WERI-Rb-1 (cell line): ENCODE data around the gene AHI1.

Experiments
- DNase-seq: peaks from one replicate; pipeline ENCODE4 v3.0.0-alpha.2; 2020
- H3K27ac ChIP-seq: fragments of 250-450 bp; sonication (Bioruptor Pico); 2 replicates; pipeline ENCODE4 v1.5.1; 2020; ENCODE audit warnings: mild to moderate bottlenecking, moderate library complexity
- H3K27me3 ChIP-seq: fragments of 250-450 bp; sonication (Bioruptor Pico); 2 replicates; pipeline ENCODE4 v1.5.1; 2021; ENCODE audit warnings: mild to moderate bottlenecking, low read depth, moderate library complexity; ENCODE audit not compliant: insufficient read depth, severe bottlenecking
- H3K36me3 ChIP-seq: fragments of 250-450 bp; sonication (Bioruptor Pico); 2 replicates; pipeline ENCODE4 v1.5.1; 2020; ENCODE audit warnings: mild to moderate bottlenecking, moderate library complexity
- H3K4me3 ChIP-seq: 2 replicates; pipeline ENCODE4 v1.5.1; 2011; ENCODE audit warnings: low read depth, mild to moderate bottlenecking, control low read depth, low read length
- H3K9me3 ChIP-seq: fragments of 250-450 bp; sonication (Bioruptor Pico); 2 replicates; pipeline ENCODE4 v1.5.1; 2021; ENCODE audit warnings: mild to moderate bottlenecking, moderate library complexity; ENCODE audit not compliant: severe bottlenecking
- TF ChIP-seq, protein P1 (sequence below): IDR thresholded peaks from 2 replicates; pipeline ENCODE4 v1.5.1; 2011; ENCODE audit warnings: low read depth, mild to moderate bottlenecking, control low read depth, inconsistent platforms, low read length

The AHI1 gene

DNA sequence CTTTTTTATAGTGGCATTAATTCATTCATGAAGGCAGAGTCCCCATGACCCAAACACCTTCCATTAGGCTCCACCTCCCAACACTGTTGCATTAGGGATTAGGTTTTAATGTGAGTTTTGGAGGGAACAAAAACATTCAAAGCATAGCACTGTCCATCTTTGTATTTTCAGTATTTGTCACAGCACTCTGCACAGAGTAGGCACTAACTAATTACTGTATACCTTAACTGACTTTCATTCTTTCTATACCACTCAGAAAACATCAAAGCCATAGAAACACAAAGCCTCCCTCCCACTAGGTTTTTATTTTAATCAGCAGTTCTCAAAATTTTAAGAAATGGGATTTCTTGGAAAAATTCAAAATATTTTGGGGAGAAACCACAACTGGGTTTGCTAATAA lies 21.8 kb upstream of the AHI1 start:
- Histone ChIP-seq H3K9me3 (no peaks in the 10 kb centered on the region), H3K27me3 (no peaks in the 10 kb centered on the region), H3K4me3 (no peak overlapping the region), H3K36me3 (no peaks in the 10 kb centered on the region), H3K27ac (no peak overlapping the region)
- TF ChIP-seq, protein P1, sequence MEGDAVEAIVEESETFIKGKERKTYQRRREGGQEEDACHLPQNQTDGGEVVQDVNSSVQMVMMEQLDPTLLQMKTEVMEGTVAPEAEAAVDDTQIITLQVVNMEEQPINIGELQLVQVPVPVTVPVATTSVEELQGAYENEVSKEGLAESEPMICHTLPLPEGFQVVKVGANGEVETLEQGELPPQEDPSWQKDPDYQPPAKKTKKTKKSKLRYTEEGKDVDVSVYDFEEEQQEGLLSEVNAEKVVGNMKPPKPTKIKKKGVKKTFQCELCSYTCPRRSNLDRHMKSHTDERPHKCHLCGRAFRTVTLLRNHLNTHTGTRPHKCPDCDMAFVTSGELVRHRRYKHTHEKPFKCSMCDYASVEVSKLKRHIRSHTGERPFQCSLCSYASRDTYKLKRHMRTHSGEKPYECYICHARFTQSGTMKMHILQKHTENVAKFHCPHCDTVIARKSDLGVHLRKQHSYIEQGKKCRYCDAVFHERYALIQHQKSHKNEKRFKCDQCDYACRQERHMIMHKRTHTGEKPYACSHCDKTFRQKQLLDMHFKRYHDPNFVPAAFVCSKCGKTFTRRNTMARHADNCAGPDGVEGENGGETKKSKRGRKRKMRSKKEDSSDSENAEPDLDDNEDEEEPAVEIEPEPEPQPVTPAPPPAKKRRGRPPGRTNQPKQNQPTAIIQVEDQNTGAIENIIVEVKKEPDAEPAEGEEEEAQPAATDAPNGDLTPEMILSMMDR, result no peak
- no peak for DNase-seq

DNA sequence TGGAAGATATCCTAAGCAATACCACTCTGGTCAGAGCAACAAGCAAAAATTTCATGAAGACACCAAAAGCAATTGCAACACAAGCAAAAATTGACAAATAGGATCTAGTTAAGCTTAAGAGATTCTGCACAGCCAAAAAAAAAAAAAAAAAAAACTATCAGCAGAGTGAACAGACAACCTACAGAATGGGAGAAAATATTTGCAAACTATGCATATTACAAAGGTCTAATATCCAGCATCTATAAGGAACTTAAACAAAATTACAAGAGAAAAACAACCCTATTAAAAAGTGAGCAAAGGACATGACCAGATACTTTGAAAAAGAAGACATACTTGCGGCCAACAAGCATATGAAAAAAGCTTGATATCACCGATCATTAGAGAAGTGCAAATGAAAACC lies 20.0 kb upstream of the AHI1 start:
- H3K36me3 ChIP-seq, result no peaks in the 10 kb centered on the region
- H3K4me3 ChIP-seq, result no peak overlapping the region
- TF ChIP-seq, protein P1, result no peak
- DNase-seq, result no peak
- no peaks in the 10 kb centered on the region for H3K27me3 ChIP-seq
- no peaks in the 10 kb centered on the region for H3K9me3 ChIP-seq
- H3K27ac ChIP-seq, result no peak overlapping the region

DNA sequence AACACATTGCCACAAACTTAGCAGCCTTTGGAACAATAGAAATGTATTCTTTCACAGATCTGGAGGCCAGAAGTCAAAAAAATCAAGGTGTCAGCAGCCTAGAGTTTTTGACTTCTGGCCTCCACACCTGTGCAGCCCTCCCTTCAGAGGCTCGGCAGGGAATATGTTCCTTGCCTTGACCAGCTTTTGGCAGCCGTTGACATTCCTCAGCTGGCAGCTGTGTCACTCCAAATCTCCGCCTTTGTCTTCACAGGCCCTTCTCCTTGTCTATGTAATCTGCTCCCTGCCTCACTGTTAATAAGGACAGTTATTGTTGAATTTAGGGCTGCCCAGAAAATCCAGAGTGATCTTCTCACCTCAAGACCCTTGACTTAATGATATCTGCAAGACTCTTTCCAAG lies 17.2 kb upstream of the AHI1 start:
- DNase-seq, result no peak
- H3K9me3 ChIP-seq, result no peaks in the 10 kb centered on the region
- H3K27ac ChIP-seq, result no peak overlapping the region
- H3K36me3 ChIP-seq, result no peaks in the 10 kb centered on the region
- no peak overlapping the region for H3K4me3 ChIP-seq
- TF ChIP-seq, protein P1, result no peak
- H3K27me3 ChIP-seq, result no peaks in the 10 kb centered on the region

DNA sequence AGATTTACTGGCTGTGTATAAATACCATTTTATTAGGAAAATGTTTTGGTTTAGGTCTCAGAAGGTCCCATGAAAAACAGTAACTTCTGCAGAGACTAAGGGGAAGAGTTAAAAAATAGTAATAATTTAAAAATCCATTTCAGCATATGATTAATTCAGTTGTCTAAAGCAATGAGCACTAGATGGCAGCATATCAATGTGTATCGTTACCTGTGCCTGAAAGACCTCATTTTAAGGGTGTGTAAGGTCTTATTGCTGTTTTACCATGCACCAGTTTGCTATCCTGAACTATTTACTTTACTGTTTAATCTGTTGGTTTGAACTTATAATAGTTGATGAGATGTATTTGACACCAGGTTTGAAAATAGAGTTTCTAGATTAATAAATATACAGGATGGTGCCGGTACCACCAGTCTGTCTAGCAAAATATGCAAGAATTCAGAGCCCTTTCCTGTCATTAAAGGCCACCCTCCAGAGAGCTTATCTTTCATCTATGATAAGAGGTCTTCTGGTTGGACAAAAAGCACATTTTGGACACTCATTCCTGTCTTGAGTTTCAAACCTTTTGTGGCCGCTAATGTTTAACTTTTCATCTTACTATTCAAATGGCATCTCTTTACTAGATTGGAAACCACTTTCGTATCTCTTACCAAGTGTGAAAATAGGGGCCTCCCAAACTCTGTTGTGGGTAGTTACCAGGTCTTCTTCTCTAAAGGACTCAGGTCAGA lies 8.9 kb upstream of the AHI1 start:
- DNase-seq, result peak; percentile 13
- Histone ChIP-seq H3K9me3 (no peaks in the 10 kb centered on the region), H3K27me3 (no peaks in the 10 kb centered on the region), H3K27ac (no peak overlapping the region), H3K4me3 (no peak overlapping the region), H3K36me3 (no peaks in the 10 kb centered on the region)
- TF ChIP-seq, protein P1, result 0 out of 2 replicates have a peak, but pooled peaks have one; percentile 23

DNA sequence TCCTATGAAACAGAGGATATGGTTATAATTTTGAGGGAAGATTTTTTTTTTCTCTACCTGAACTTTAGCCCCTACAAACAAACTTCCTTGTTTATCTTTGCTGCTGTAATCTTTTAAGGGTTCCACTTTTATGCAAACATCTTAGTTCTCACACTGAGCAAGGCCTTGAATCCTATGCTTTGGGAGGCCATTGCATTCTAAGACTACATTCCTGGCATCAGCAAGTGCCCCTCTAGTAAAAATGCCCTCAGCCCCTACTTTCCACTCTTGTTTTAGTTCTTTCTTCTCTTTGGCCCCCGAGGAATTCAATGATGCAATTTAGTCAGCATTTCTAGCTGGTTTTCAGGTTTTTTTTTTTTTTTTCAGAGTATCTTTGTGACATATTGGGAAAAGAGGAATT lies 8.1 kb upstream of the AHI1 start:
- Histone ChIP-seq H3K4me3 (no peak overlapping the region), H3K9me3 (no peaks in the 10 kb centered on the region), H3K27me3 (no peaks in the 10 kb centered on the region), H3K36me3 (no peaks in the 10 kb centered on the region), H3K27ac (no peak overlapping the region)
- DNase-seq, result no peak
- TF ChIP-seq, protein P1, result no peak

DNA sequence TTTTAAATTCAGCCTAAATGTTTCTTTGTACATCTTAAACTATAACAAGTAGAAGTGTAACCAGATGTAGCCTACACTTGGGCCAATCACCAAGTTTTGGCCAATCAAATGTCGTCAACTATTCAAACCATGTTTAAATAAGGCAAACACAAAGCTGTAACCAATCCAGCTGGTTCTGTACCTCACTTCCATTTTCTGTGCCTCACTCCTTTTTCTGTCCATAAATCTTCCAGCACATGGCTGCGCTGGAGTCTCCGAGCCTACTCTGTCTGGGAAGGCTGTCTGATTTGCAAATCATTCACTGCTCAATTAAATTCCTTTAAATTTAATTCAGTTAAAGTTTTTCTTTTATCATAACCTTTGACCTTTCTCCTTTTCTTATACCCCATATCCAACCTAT lies 7.7 kb upstream of the AHI1 start:
- no peak for DNase-seq
- TF ChIP-seq, protein P1, result no peak
- Histone ChIP-seq H3K27ac (no peak overlapping the region), H3K27me3 (no peaks in the 10 kb centered on the region), H3K36me3 (no peaks in the 10 kb centered on the region), H3K9me3 (no peaks in the 10 kb centered on the region), H3K4me3 (no peak overlapping the region)
